B cell (primary cell): ENCODE measurements around the gene DAZAP2. TPM values are rescaled to one million over a fixed set of nuclear protein-coding genes. Genes with fewer than 3 reads are reported as not detected.

Experiments used
- ATAC-seq: fragments of 200-7000 bp; cut with Tn5 transposase; one replicate; pipeline ENCODE4 v1.10.0; 2021; ENCODE audit warnings: low read depth, mild to moderate bottlenecking, moderate number of reproducible peaks, moderate library complexity
- CTCF ChIA-PET: fragments of 350-600 bp; sonication (Branson Sonifier 250); formaldehyde crosslinking; loops from one replicate; lab custom pipeline; 2021; ENCODE audit warnings: antibody characterized with exemption, inconsistent platforms; lab: Charles Lee
- POLR2A ChIA-PET: fragments of 350-600 bp; sonication (Branson Sonifier 250); formaldehyde crosslinking; loops from one replicate; lab custom pipeline; 2021; ENCODE audit warnings: antibody characterized with exemption; lab: Charles Lee
- DNase-seq: peaks from one replicate; pipeline ENCODE4 v3.0.0; 2013
- H2AFZ ChIP-seq: 2 replicates; pipeline ENCODE4 v1.6.1; 2012; ENCODE audit warnings: mild to moderate bottlenecking, low read depth, low read length; ENCODE audit not compliant: insufficient read depth, poor library complexity, severe bottlenecking
- H3K27ac ChIP-seq, 2 donors: 1 replicate in 1 of 2; 2 replicates in 1 of 2; pipeline ENCODE4 v1.5.1; 2012 to 2013; ENCODE audit warnings: low read length in 2 of 2, mild to moderate bottlenecking in 2 of 2, moderate library complexity in 1 of 2
- H3K27me3 ChIP-seq, 4 experiments: fragments of 200-600 bp in 1 of 4; sonication (generic) in 1 of 4; replicated peaks in 1 of 4; 1 replicate in 2 of 4; 2 replicates in 2 of 4; pipeline versions ENCODE4 v1.6.1 to v1.7.0; 2013 to 2016; ENCODE audit warnings: low read length in 3 of 4, mild to moderate bottlenecking in 2 of 4, mixed read lengths in 1 of 4, moderate library complexity in 1 of 4; ENCODE audit not compliant: insufficient read depth in 4 of 4, control insufficient read depth in 3 of 4; ENCODE audit errors: control extremely low read depth in 1 of 4
- H3K36me3 ChIP-seq, 2 experiments: replicated peaks in 1 of 2; 1 replicate in 1 of 2; 2 replicates in 1 of 2; pipeline versions ENCODE4 v1.6.1 to v1.7.1; 2013; ENCODE audit warnings: low read length in 1 of 2; ENCODE audit not compliant: insufficient read depth in 2 of 2, control insufficient read depth in 1 of 2; ENCODE audit errors: control extremely low read depth in 1 of 2, extremely low read depth in 1 of 2
- H3K4me1 ChIP-seq, 2 donors: fragments of 200-600 bp in 1 of 2; sonication (generic) in 1 of 2; 1 replicate in 1 of 2; 2 replicates in 1 of 2; pipeline versions ENCODE4 v1.5.1 to v1.6.1; 2013 to 2017; ENCODE audit warnings: low read length in 2 of 2; ENCODE audit not compliant: control insufficient read depth in 2 of 2, insufficient read depth in 2 of 2
- H3K4me2 ChIP-seq: replicated peaks from 2 replicates; pipeline ENCODE3; 2012; ENCODE audit warnings: mild to moderate bottlenecking, low read depth, low read length; ENCODE audit not compliant: poor library complexity, severe bottlenecking
- H3K4me3 ChIP-seq, 5 experiments: fragments of 200-600 bp in 1 of 5; sonication (generic) in 1 of 5; 1 replicate in 3 of 5; 2 replicates in 2 of 5; pipeline versions ENCODE4 v1.5.1 to v1.7.0; 2011 to 2016; ENCODE audit warnings: low read length in 4 of 5, mild to moderate bottlenecking in 4 of 5, low read depth in 2 of 5, control low read depth in 1 of 5, moderate library complexity in 1 of 5; ENCODE audit not compliant: insufficient read depth in 1 of 5; ENCODE audit errors: control extremely low read depth in 1 of 5, extremely low read depth in 1 of 5
- H3K79me2 ChIP-seq: fragments of 200-600 bp; sonication (generic); one replicate; pipeline ENCODE4 v1.6.0; 2016; ENCODE audit warnings: low read length; ENCODE audit not compliant: control insufficient read depth, insufficient read depth
- H3K9ac ChIP-seq: fragments of 200-600 bp; sonication (generic); 2 replicates; pipeline ENCODE4 v1.6.1; 2017; ENCODE audit warnings: mild to moderate bottlenecking, low read length, moderate library complexity
- H3K9me3 ChIP-seq, 3 donors: one replicate each; pipeline versions ENCODE4 v1.6.1 to v1.7.1; 2013; ENCODE audit warnings: low read length in 2 of 3; ENCODE audit not compliant: control insufficient read depth in 2 of 3, insufficient read depth in 1 of 3; ENCODE audit errors: control extremely low read depth in 1 of 3
- H4K20me1 ChIP-seq: 2 replicates; pipeline ENCODE4 v1.6.0; 2012; ENCODE audit warnings: mild to moderate bottlenecking, low read length; ENCODE audit not compliant: insufficient read depth, control insufficient read depth, poor library complexity, severe bottlenecking
- H3K27ac Mint-ChIP-seq: one replicate; pipeline ENCODE4 v1.8.0; 2021; ENCODE audit warnings: mixed read lengths
- H3K27me3 Mint-ChIP-seq: one replicate; pipeline ENCODE4 v1.8.0; 2021; ENCODE audit warnings: mixed read lengths
- H3K4me1 Mint-ChIP-seq: one replicate; pipeline ENCODE4 v1.8.0; 2021; ENCODE audit warnings: mixed read lengths
- H3K4me3 Mint-ChIP-seq: one replicate; pipeline ENCODE4 v1.8.0; 2021; ENCODE audit warnings: mixed read lengths
- H3K9me3 Mint-ChIP-seq: one replicate; pipeline ENCODE4 v1.8.0; 2022; ENCODE audit warnings: mixed read lengths; ENCODE audit not compliant: insufficient read depth
- EZH2 ChIP-seq: IDR thresholded peaks from 2 replicates; pipeline ENCODE4 v1.6.1; 2012; ENCODE audit warnings: borderline replicate concordance, low read depth, mild to moderate bottlenecking, moderate library complexity, low read length; ENCODE audit not compliant: insufficient read depth, poor library complexity, severe bottlenecking
- WGBS: methylation state at CpG from one replicate; pipeline ENCODE4 v1.1.5; 2013; ENCODE audit warnings: missing lambda C conversion rate; ENCODE audit not compliant: insufficient coverage; 5-methylcytosine and 5-hydroxymethylcytosine counted together
- intact Hi-C: fragments of 100-400 bp; cut with micrococcal nuclease; formaldehyde crosslinking; loops from one replicate; pipeline ENCODE4 v1.10.0; 2022
- polyA plus RNA-seq: library from polyadenylated mRNA; depleted of rRNA; stranded (reverse); fragments of >200 nt; gene quantifications from 2 replicates; pipeline ENCODE4 v1.2.3, GENCODE V29; 2012
- total RNA-seq, 2 donors: library from RNA; stranded (reverse); fragments of 120-200 nt in 1 of 2; gene quantifications; 1 replicate in 1 of 2; 2 replicates in 1 of 2; pipeline versions ENCODE4 v1.2.3 to v1.2.4, GENCODE V29; 2013 to 2022
- TF ChIP-seq, protein P1 (sequence below): fragments of 200-600 bp; IDR thresholded peaks from one replicate; pipeline ENCODE4 v1.8.0; 2022; ENCODE audit warnings: antibody characterized with exemption, mild to moderate bottlenecking

Gene DAZAP2
- total and polyA plus RNA-seq, 2 donors (not counting 1 experiment from before 2014, with no cell fraction given) = 233 to 620 TPM

DNA sequence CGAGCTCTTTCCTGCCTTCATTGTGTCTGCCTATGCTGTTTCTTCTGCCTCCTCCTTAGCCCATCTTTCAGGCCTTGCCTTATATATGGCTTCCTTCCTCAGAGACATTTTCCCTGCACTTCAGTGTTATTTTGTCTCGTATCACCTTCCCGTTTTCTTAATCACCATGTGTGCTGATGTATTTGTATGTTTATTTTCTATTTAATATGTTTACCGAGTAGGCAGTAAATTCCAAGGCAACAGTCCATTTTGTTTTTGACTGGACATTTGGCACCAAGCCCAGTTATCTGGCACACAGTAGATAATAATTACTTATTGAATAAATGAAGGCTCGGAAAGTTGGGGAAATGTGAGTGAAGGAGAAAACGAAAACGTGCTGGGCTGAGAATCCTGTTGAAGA is 16.2 kb upstream of the DAZAP2 start:
- intact Hi-C loops = no loop called here
- H3K4me3 Mint-ChIP-seq = no peak overlapping the region
- 100% methylated on average over 2 of the region's 7 CpGs for WGBS
- no peaks in the 10 kb centered on the region for H3K27me3 Mint-ChIP-seq
- no peak overlapping the region for H3K27ac Mint-ChIP-seq
- Histone ChIP-seq H3K4me2 (no peak overlapping the region), H3K36me3 (no peaks in the 10 kb centered on the region), H3K9me3 (no peaks in the 10 kb centered on the region), H3K79me2 (peaks cover 3% of the 10 kb centered on the region), H3K27me3 (no peaks in the 10 kb centered on the region), H3K4me3 (no peak overlapping the region), H4K20me1 (no peaks in the 10 kb centered on the region), H2AFZ (no peak overlapping the region), H3K4me1 (peaks cover 6 to 11% of the 10 kb centered on the region in 2 donors), H3K9ac (no peak overlapping the region), H3K27ac (no peak overlapping the region)
- ATAC-seq (no peak), DNase-seq (no peak)
- POLR2A ChIA-PET = no interaction called here
- TF ChIP-seq EZH2 = no peak
- TF ChIP-seq, protein P1, sequence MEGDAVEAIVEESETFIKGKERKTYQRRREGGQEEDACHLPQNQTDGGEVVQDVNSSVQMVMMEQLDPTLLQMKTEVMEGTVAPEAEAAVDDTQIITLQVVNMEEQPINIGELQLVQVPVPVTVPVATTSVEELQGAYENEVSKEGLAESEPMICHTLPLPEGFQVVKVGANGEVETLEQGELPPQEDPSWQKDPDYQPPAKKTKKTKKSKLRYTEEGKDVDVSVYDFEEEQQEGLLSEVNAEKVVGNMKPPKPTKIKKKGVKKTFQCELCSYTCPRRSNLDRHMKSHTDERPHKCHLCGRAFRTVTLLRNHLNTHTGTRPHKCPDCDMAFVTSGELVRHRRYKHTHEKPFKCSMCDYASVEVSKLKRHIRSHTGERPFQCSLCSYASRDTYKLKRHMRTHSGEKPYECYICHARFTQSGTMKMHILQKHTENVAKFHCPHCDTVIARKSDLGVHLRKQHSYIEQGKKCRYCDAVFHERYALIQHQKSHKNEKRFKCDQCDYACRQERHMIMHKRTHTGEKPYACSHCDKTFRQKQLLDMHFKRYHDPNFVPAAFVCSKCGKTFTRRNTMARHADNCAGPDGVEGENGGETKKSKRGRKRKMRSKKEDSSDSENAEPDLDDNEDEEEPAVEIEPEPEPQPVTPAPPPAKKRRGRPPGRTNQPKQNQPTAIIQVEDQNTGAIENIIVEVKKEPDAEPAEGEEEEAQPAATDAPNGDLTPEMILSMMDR = no peak
- no peaks in the 10 kb centered on the region for H3K9me3 Mint-ChIP-seq
- CTCF ChIA-PET = no interaction called here
- H3K4me1 Mint-ChIP-seq = peaks cover 14% of the 10 kb centered on the region

DNA sequence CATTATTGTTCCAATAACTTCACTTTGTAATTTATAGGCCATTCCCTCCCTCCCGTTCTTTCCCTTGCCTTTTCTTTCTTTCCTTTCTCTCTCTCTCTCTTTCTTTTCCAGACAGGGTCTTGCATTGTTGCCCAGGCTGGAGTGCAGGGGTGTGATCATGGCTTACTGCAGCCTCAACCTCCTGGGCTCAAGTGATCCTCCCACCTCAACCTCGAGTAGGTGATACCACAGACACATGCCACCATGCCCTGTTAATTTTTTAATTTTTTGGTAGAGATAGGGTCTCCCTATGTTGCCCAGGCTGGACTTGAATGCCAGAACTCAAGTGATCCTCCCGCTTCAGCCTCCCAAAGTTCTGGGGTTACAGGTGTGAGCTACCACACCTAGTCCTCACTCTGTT is 14.0 kb upstream of the DAZAP2 start:
- ChIA-PET CTCF (no interaction called here), POLR2A (no interaction called here)
- no peak overlapping the region for H3K9ac ChIP-seq
- no peaks in the 10 kb centered on the region for H4K20me1 ChIP-seq
- no peak overlapping the region for H3K4me2 ChIP-seq
- Mint-ChIP-seq H3K27me3 (no peaks in the 10 kb centered on the region), H3K4me3 (no peak overlapping the region), H3K9me3 (no peaks in the 10 kb centered on the region), H3K4me1 (peaks cover 1% of the 10 kb centered on the region), H3K27ac (no peak overlapping the region)
- no peak overlapping the region for H3K4me3 ChIP-seq
- H3K9me3 ChIP-seq = no peaks in the 10 kb centered on the region
- H3K4me1 ChIP-seq = no peaks in the 10 kb centered on the region
- no peak for DNase-seq
- intact Hi-C loops = no loop called here
- TF ChIP-seq, protein P1 = no peak
- TF ChIP-seq EZH2 = no peak
- H3K36me3 ChIP-seq = no peaks in the 10 kb centered on the region
- H2AFZ ChIP-seq = no peak overlapping the region
- no peak for ATAC-seq
- H3K27ac ChIP-seq = no peak overlapping the region
- H3K79me2 ChIP-seq = no peaks in the 10 kb centered on the region
- whole genome bisulfite sequencing = 100% methylated on average over 1 of the region's 3 CpGs
- H3K27me3 ChIP-seq = no peaks in the 10 kb centered on the region
